CD4-positive, alpha-beta T cell treated with Interleukin-12 subunit alpha and Interleukin-12 subunit beta, for 1 hour (primary cell): ENCODE data around the gene HSPE1.
"Not testable (repeated sequence)": the region's sequence is repeated elsewhere in the genome, so short reads cannot be mapped to it uniquely, and the experiment has no call there.

Source experiments
- DNase-seq: peaks from one replicate; pipeline ENCODE4 v3.0.0-alpha.2; 2020

The HSPE1 gene

GRCh38 chr2:197498937-197499593 lies 1.1 kb upstream of the HSPE1 start:
- peak; percentile 53 for DNase-seq

GRCh38 chr2:197500503-197501131 lies 438 bp downstream of the HSPE1 start:
- no peak for DNase-seq

DNA sequence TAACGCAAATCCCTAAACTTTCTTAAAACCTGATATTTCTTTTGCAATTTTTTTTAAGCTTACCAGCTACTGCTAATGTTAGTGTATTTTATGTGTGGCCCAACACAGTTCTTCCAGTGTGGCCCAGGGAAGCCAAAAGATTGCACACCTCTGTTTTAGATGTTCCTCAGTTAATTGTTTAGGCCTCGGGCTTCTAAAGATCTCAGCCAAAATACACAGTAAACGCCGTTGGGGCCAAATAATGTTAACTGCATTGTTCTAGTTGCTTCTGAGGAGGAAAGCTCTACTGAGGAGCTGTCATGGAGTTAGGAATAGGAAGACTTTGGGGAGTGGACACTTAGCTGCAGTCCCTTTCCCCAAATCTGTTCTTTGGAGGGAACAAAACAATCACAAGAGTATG lies 2.0 kb downstream of the HSPE1 start:
- DNase-seq: no peak

DNA sequence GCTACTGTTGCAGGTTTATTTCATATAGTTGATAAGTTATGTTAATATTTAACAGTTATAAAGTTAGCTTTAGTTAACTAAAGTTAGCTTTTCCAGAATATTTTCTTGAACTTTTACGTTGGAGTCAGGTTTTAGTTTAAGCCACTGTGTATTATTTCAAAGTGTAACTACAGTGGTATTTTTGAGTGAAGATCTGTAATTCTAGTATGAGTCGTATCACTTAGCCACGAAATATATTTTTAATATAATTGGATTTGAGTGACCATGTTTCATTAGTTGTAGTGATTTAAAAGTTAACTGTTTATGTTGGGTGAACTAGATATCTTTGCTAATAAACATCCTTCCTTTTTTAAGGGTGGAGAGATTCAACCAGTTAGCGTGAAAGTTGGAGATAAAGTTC lies 2.5 kb downstream of the HSPE1 start:
- DNase-seq: no peak

DNA sequence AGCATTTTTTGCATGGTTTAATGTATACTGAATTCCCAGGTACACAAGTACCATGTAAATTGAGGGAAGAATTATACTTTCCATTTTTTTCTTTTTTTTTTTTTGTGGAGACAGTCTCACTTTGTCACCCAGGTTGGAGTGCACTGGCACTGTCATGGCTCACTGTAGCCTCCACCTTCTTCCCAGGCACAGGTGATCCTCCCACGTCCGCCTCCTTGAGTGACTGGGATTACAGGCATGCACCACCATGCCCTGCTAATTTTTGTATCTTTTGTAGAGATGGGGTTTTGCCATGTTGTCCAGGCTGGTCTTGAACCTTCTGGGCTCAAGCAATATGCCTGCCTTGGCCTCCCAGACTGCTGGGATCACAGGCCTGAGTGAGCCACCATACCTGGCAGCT lies 3.8 kb downstream of the HSPE1 start:
- no peak for DNase-seq

GRCh38 chr2:197504512-197504911 lies 4.3 kb downstream of the HSPE1 start:
- DNase-seq: no peak

DNA sequence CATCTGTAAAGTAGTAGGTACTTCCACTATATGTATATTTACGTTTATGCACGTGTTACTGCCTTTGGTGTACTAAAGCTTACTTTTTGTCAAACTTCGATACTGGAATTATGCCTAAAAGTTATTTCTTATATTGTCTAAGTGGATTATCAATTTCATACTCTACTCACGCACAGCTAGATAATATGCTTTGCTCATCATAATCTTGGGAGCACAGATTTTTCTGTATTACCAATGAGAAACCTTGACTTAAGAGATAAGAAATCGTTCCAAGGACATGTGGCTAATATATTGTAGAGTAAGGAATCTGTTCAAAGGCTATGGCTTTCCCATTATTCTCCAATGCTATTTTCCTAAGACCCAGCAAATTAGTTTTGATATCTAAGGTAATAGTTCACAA lies 6.5 kb downstream of the HSPE1 start:
- DNase-seq: no peak

DNA sequence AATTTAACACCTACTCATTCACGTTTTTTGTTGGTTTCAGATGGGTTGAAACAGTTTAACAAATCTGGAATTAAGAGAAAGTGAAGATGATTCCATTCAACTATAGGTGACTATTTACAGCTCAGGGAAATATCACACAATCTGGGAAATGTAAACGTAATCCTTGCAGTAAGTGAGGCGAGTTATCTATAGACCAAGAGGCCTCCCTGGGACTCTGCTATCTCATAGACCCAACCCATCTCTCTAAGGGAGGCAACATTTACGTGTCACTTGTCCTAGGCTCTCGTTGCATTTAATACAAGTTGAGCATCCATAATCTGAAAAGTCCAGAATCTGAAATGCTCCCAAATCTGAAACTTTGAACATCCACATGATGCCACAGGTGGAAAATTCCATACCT lies 13.7 kb downstream of the HSPE1 start:
- DNase-seq: no peak

DNA sequence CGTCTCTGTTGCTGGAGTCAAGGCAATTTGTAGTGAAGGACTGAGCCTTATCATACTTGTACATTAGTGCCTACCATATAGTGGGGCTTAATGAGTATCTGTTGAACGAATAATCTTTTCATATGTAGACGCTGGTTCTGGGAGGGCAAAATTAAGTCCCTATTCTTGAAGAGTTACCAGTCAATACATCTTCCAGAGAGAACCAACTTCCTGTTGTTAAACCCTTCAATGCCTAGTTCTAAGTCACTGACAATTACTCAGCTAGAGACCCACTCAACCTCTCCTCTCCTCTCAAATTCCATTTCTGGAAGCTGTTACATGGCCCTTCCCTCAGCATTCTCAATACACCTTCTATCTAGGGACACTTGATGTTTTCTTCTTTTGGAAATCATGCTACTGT lies 14.6 kb downstream of the HSPE1 start:
- DNase-seq: no peak

GRCh38 chr2:197515315-197515738 lies 15.1 kb downstream of the HSPE1 start:
- DNase-seq: no peak

GRCh38 chr2:197515739-197516392 lies 15.7 kb downstream of the HSPE1 start, which contains the start of gene MOB4:
Gene MOB4 (plus strand): TSS chr2:197516066. CDS start chr2:197516087, 21 bp downstream.
- DNase-seq: peak; percentile 95

- peak; percentile 33 for DNase-seq
Observed at GRCh38 chr2:197516393-197516761, 16.2 kb downstream of the HSPE1 start.

- no peak for DNase-seq
Observed at GRCh38 chr2:197517150-197517549, 17.0 kb downstream of the HSPE1 start.

DNA sequence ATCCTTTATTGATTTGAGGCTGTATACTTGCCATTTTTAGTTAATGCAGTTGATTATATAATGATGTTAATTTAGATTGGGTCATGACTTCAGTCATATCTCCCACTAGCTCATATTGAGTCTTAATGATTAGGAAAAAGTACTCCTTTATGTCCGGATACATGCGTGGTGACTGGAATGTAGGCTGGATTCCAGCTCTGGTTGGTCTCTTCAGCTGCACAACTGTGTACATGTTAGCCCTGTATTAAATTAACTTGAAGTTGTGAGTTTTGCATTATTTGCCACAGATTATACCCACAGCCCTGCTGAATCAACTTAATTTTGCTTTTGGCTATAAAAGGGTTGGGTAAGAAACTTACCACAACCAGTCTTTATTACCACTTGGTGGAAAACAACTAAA lies 38.2 kb downstream of the HSPE1 start:
- no peak for DNase-seq

DNA sequence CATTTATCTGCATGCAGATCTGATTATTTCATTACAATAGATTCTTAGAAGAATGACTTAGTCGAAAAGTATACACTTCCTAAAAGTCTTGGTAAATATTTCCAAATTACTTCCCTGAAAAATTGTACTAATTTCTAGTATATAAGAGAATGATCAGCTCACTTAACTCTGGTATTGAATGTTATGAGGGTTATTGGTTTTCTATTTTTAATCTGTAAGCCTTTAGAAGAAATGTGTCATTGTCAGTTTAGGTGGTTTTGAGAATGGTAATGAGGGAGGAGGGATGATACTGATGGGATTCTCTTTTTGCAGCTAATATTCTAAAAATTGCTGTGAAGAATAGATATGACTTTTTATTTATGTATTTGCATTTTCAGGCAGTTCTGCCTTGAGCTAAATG lies 39.6 kb downstream of the HSPE1 start:
- DNase-seq: no peak

DNA sequence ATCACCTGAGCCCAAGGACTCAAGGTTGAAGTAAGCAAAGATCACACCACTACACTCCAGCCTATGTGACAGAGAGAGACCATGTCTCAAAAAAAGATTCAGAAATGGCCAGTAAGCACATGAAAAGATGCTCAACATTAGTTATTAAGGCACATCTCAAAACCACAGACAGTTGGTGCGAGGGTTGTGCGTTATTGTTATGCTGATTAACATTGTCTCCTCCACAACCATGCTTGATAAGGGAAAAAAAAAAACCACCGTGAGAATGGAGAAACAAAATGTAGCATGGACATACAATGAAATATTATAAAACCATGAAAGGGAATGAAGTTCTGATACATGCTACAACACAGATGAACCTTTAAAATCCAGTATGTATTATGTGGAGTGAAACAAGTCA lies 43.0 kb downstream of the HSPE1 start:
- no peak for DNase-seq

DNA sequence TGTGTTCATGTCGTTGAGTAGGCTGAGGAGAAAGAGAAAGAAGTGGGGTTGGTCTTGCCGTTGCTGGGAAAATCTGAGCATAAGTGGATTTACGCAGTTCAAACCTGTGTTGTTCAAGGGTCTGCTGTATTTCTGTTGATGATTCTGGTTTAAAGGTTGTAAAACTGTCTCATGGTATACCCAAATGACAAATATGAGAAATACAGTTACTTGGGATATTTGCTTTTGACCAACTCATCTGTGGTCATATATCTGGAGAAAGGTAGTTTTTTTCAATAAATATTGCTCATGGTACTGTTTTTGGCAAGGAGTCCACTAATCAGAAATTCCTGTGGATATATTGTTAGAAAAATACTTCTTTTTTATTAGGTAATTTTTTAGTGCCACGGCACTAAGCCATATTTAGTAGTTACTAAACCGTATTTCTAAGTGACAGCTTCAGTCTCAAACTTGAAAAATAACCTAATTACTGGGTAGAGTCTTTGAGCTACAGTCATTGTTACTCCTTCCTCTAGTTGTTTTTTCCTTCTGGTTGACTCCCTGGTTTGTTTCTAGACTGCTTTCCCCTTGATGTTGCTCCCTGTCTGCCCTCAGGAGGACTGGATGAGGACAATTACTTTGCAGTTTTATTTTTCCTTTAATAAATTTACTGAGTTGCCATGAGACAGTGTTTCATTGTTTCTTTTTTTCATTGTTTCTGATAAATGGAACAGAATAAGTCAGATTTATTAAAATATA lies 47.2 kb downstream of the HSPE1 start:
- no peak for DNase-seq

DNA sequence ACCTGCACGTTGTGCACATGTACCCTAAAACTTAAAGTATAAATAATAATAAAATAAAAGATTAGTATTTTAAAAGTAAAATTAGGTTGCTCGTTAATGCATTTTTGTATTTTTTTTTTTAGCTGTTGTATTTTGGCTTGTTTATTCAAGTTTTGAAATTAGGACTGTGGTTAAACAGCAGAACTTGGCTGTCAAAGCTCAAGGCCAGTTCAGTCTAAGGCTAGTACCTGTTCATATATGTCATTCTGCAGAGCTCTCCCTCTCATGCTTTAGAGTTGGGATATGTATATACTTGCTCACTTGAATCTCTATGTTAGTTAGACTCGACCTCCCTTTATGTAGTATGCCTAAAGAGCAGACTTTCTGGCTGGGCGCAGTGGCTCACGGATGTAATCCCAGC lies 48.4 kb downstream of the HSPE1 start:
- DNase-seq: no peak

GRCh38 chr2:197551260-197551659 lies 51.1 kb downstream of the HSPE1 start:
- DNase-seq: not testable (repeated sequence)
